ENCODE results near the gene MRGPRG.

Gene MRGPRG

GRCh38 chr11:3224401-3225057 lies 5.9 kb upstream of the MRGPRG start:
- no peak overlapping the region for H2BK5ac ChIP-seq (ENCODE audit: low read depth, low read length, poor library complexity)
- H4K12ac ChIP-seq (ENCODE audit: low read depth, low read length) = no peak overlapping the region
- no peak overlapping the region for H3K4me2 ChIP-seq (ENCODE audit: low read length)
- H2AK5ac ChIP-seq (ENCODE audit: low read length) = no peak overlapping the region
- no peak overlapping the region for H4K91ac ChIP-seq (ENCODE audit: low read depth, low read length)
- no peak overlapping the region for H2BK120ac ChIP-seq (ENCODE audit: insufficient read depth, low read length, poor library complexity)
- H4K8ac ChIP-seq (ENCODE audit: low read depth, low read length) = no peak overlapping the region
- no peaks in the 10 kb centered on the region for H3K27me3 ChIP-seq (ENCODE audit: insufficient read depth, low read length)
- no peak overlapping the region for H3K4me3 ChIP-seq (ENCODE audit: low read depth, low read length)
- peaks cover 20 to 27% of the 10 kb centered on the region in 2 experiments for H3K4me1 ChIP-seq (ENCODE audit: control insufficient read depth in 1 of 2, insufficient read depth in 2 of 2, low read length in 2 of 2)
- no peaks in the 10 kb centered on the region for H3K36me3 ChIP-seq (ENCODE audit: control insufficient read depth in 1 of 2, insufficient read depth in 2 of 2, low read length in 2 of 2)
- no peak overlapping the region for H3K23ac ChIP-seq (ENCODE audit: low read length)
- H3K79me1 ChIP-seq (ENCODE audit: low read length) = peaks cover 2% of the 10 kb centered on the region
- H3K79me2 ChIP-seq (ENCODE audit: control insufficient read depth, insufficient read depth, low read length, poor library complexity) = no peaks in the 10 kb centered on the region
- H3K9ac ChIP-seq (ENCODE audit: low read length) = no peak overlapping the region
- H3K18ac ChIP-seq (ENCODE audit: low read length) = no peak overlapping the region
- no CpG with 5 or more reads among the region's 21 CpGs for WGBS (ENCODE audit: extremely low coverage, insufficient coverage, insufficient read length)
- DNase-seq = no peak
- H3K4ac ChIP-seq (ENCODE audit: low read depth, low read length) = no peak overlapping the region
- no peak overlapping the region for H3K27ac ChIP-seq (ENCODE audit: low read depth, low read length)
- H2AFZ ChIP-seq (ENCODE audit: insufficient read depth, low read length, poor library complexity) = no peak overlapping the region
- no peak overlapping the region for H2BK12ac ChIP-seq (ENCODE audit: low read length)
- no peak overlapping the region for H3K14ac ChIP-seq (ENCODE audit: low read length)
- peaks cover 5% of the 10 kb centered on the region for H3K9me3 ChIP-seq (ENCODE audit: insufficient read depth, low read depth, low read length)

GRCh38 chr11:3223932-3224381 lies 5.3 kb upstream of the MRGPRG start:
- Histone ChIP-seq H2BK12ac (ENCODE audit: low read length) (no peak overlapping the region), H3K9ac (ENCODE audit: low read length) (no peak overlapping the region), H2BK5ac (ENCODE audit: low read depth, low read length, poor library complexity) (no peak overlapping the region), H4K12ac (ENCODE audit: low read depth, low read length) (no peak overlapping the region), H3K14ac (ENCODE audit: low read length) (no peak overlapping the region), H3K4me1 (ENCODE audit: control insufficient read depth in 1 of 2, insufficient read depth in 2 of 2, low read length in 2 of 2) (peaks cover 20 to 27% of the 10 kb centered on the region in 2 experiments), H3K36me3 (ENCODE audit: control insufficient read depth in 1 of 2, insufficient read depth in 2 of 2, low read length in 2 of 2) (no peaks in the 10 kb centered on the region), H4K91ac (ENCODE audit: low read depth, low read length) (no peak overlapping the region), H4K8ac (ENCODE audit: low read depth, low read length) (no peak overlapping the region), H2AK5ac (ENCODE audit: low read length) (no peak overlapping the region), H3K4me2 (ENCODE audit: low read length) (no peak overlapping the region), H3K79me1 (ENCODE audit: low read length) (peaks cover 2% of the 10 kb centered on the region), H3K23ac (ENCODE audit: low read length) (no peak overlapping the region), H3K79me2 (ENCODE audit: control insufficient read depth, insufficient read depth, low read length, poor library complexity) (no peaks in the 10 kb centered on the region), H3K9me3 (ENCODE audit: insufficient read depth, low read depth, low read length) (peaks cover 5% of the 10 kb centered on the region), H2AFZ (ENCODE audit: insufficient read depth, low read length, poor library complexity) (no peak overlapping the region), H2BK120ac (ENCODE audit: insufficient read depth, low read length, poor library complexity) (no peak overlapping the region), H3K4me3 (ENCODE audit: low read depth, low read length) (no peak overlapping the region), H3K27me3 (ENCODE audit: insufficient read depth, low read length) (no peaks in the 10 kb centered on the region), H3K27ac (ENCODE audit: low read depth, low read length) (no peak overlapping the region), H3K18ac (ENCODE audit: low read length) (no peak overlapping the region), H3K4ac (ENCODE audit: low read depth, low read length) (no peak overlapping the region)
- no CpG with 5 or more reads among the region's 4 CpGs for WGBS (ENCODE audit: extremely low coverage, insufficient coverage, insufficient read length)
- DNase-seq = no peak

GRCh38 chr11:3222941-3223915 lies 4.6 kb upstream of the MRGPRG start:
- Histone ChIP-seq H3K14ac (ENCODE audit: low read length) (no peak overlapping the region), H2AK5ac (ENCODE audit: low read length) (no peak overlapping the region), H3K9ac (ENCODE audit: low read length) (no peak overlapping the region), H3K4me3 (ENCODE audit: low read depth, low read length) (no peak overlapping the region), H2BK12ac (ENCODE audit: low read length) (no peak overlapping the region), H3K9me3 (ENCODE audit: insufficient read depth, low read depth, low read length) (peaks cover 5% of the 10 kb centered on the region), H3K4me2 (ENCODE audit: low read length) (no peak overlapping the region), H4K12ac (ENCODE audit: low read depth, low read length) (no peak overlapping the region), H3K18ac (ENCODE audit: low read length) (no peak overlapping the region), H3K79me1 (ENCODE audit: low read length) (peaks cover 2% of the 10 kb centered on the region), H2BK120ac (ENCODE audit: insufficient read depth, low read length, poor library complexity) (no peak overlapping the region), H3K4ac (ENCODE audit: low read depth, low read length) (no peak overlapping the region), H2BK5ac (ENCODE audit: low read depth, low read length, poor library complexity) (no peak overlapping the region), H3K27me3 (ENCODE audit: insufficient read depth, low read length) (no peaks in the 10 kb centered on the region), H3K79me2 (ENCODE audit: control insufficient read depth, insufficient read depth, low read length, poor library complexity) (no peaks in the 10 kb centered on the region), H4K8ac (ENCODE audit: low read depth, low read length) (no peak overlapping the region), H3K23ac (ENCODE audit: low read length) (no peak overlapping the region), H4K91ac (ENCODE audit: low read depth, low read length) (no peak overlapping the region), H3K27ac (ENCODE audit: low read depth, low read length) (no peak overlapping the region), H3K36me3 (ENCODE audit: control insufficient read depth in 1 of 2, insufficient read depth in 2 of 2, low read length in 2 of 2) (no peaks in the 10 kb centered on the region), H2AFZ (ENCODE audit: insufficient read depth, low read length, poor library complexity) (no peak overlapping the region), H3K4me1 (ENCODE audit: control insufficient read depth in 1 of 2, insufficient read depth in 2 of 2, low read length in 2 of 2) (peaks cover 20 to 27% of the 10 kb centered on the region in 2 experiments)
- WGBS (ENCODE audit: extremely low coverage, insufficient coverage, insufficient read length) = no CpG with 5 or more reads among the region's 36 CpGs
- no peak for DNase-seq

- Histone ChIP-seq H2BK120ac (ENCODE audit: insufficient read depth, low read length, poor library complexity) (no peak overlapping the region), H3K27me3 (ENCODE audit: insufficient read depth, low read length) (no peaks in the 10 kb centered on the region), H3K4me1 (ENCODE audit: control insufficient read depth in 1 of 2, insufficient read depth in 2 of 2, low read length in 2 of 2) (peaks cover 20 to 27% of the 10 kb centered on the region in 2 experiments), H3K14ac (ENCODE audit: low read length) (no peak overlapping the region), H2BK12ac (ENCODE audit: low read length) (no peak overlapping the region), H3K27ac (ENCODE audit: low read depth, low read length) (no peak overlapping the region), H4K91ac (ENCODE audit: low read depth, low read length) (no peak overlapping the region), H4K8ac (ENCODE audit: low read depth, low read length) (no peak overlapping the region), H3K23ac (ENCODE audit: low read length) (no peak overlapping the region), H2AK5ac (ENCODE audit: low read length) (no peak overlapping the region), H3K9ac (ENCODE audit: low read length) (no peak overlapping the region), H4K12ac (ENCODE audit: low read depth, low read length) (no peak overlapping the region), H3K9me3 (ENCODE audit: insufficient read depth, low read depth, low read length) (peaks cover 5% of the 10 kb centered on the region), H3K18ac (ENCODE audit: low read length) (no peak overlapping the region), H3K4ac (ENCODE audit: low read depth, low read length) (no peak overlapping the region), H3K79me1 (ENCODE audit: low read length) (peaks cover 2% of the 10 kb centered on the region), H3K79me2 (ENCODE audit: control insufficient read depth, insufficient read depth, low read length, poor library complexity) (no peaks in the 10 kb centered on the region), H2BK5ac (ENCODE audit: low read depth, low read length, poor library complexity) (no peak overlapping the region), H2AFZ (ENCODE audit: insufficient read depth, low read length, poor library complexity) (no peak overlapping the region), H3K36me3 (ENCODE audit: control insufficient read depth in 1 of 2, insufficient read depth in 2 of 2, low read length in 2 of 2) (no peaks in the 10 kb centered on the region), H3K4me3 (ENCODE audit: low read depth, low read length) (no peak overlapping the region), H3K4me2 (ENCODE audit: low read length) (no peak overlapping the region)
- WGBS (ENCODE audit: extremely low coverage, insufficient coverage, insufficient read length) = no CpG with 5 or more reads among the region's 37 CpGs
- DNase-seq = no peak
Measured at GRCh38 chr11:3222003-3222855, 3.6 kb upstream of the MRGPRG start.

Measured in trophoblast cell (in vitro differentiated cells and primary cell).